Mesendoderm (in vitro differentiated cells): ENCODE measurements around the gene RELT.

Experiments
- DNase-seq: peaks from one replicate; pipeline ENCODE4 v3.0.0; 2013
- H2AK5ac ChIP-seq: 2 replicates; pipeline ENCODE4 v1.6.1; 2013; ENCODE audit warnings: low read length, inconsistent platforms
- H2BK120ac ChIP-seq: 2 replicates; pipeline ENCODE4 v1.6.1; 2013; ENCODE audit warnings: low read depth, mild to moderate bottlenecking, low read length, moderate library complexity, mixed read lengths
- H2BK15ac ChIP-seq: replicated peaks from 2 replicates; pipeline ENCODE4 v1.6.1; 2013; ENCODE audit warnings: low read depth, mild to moderate bottlenecking, moderate library complexity
- H2BK5ac ChIP-seq: 2 replicates; pipeline ENCODE4 v1.6.1; 2013; ENCODE audit warnings: low read length, inconsistent platforms
- H3K18ac ChIP-seq: 2 replicates; pipeline ENCODE4 v1.6.1; 2013; ENCODE audit warnings: mild to moderate bottlenecking, low read length, mixed read lengths
- H3K23ac ChIP-seq: one replicate; pipeline ENCODE4 v1.6.1; 2013; ENCODE audit warnings: low read length
- H3K27ac ChIP-seq: 2 replicates; pipeline ENCODE4 v1.5.1; 2013; ENCODE audit warnings: low read depth, mild to moderate bottlenecking, inconsistent platforms, low read length, moderate library complexity
- H3K27me3 ChIP-seq: 2 replicates; pipeline ENCODE4 v1.6.1; 2013; ENCODE audit warnings: low read length, control low read depth, mild to moderate bottlenecking, inconsistent platforms; ENCODE audit not compliant: insufficient read depth, poor library complexity
- H3K36me3 ChIP-seq: 2 replicates; pipeline ENCODE4 v1.6.1; 2013; ENCODE audit warnings: low read length, inconsistent platforms; ENCODE audit not compliant: control insufficient read depth, insufficient read depth
- H3K4ac ChIP-seq: one replicate; pipeline ENCODE4 v1.6.1; 2013; ENCODE audit warnings: low read depth, mild to moderate bottlenecking, low read length, moderate library complexity
- H3K4me1 ChIP-seq: 2 replicates; pipeline ENCODE4 v1.6.1; 2013; ENCODE audit warnings: low read depth, low read length, inconsistent platforms; ENCODE audit not compliant: control insufficient read depth
- H3K4me2 ChIP-seq: 2 replicates; pipeline ENCODE4 v1.6.1; 2013; ENCODE audit warnings: low read length
- H3K4me3 ChIP-seq: 2 replicates; pipeline ENCODE4 v1.5.1; 2013; ENCODE audit warnings: mild to moderate bottlenecking, low read length
- H3K56ac ChIP-seq: one replicate; pipeline ENCODE4 v1.6.1; 2013; ENCODE audit warnings: low read length
- H3K79me1 ChIP-seq: 2 replicates; pipeline ENCODE4 v1.6.1; 2013; ENCODE audit warnings: low read length, inconsistent platforms
- H3K79me2 ChIP-seq: 2 replicates; pipeline ENCODE4 v1.6.1; 2013; ENCODE audit warnings: mild to moderate bottlenecking, low read length; ENCODE audit not compliant: control insufficient read depth, insufficient read depth
- H3K9ac ChIP-seq: 2 replicates; pipeline ENCODE4 v1.6.1; 2013; ENCODE audit warnings: low read length, inconsistent platforms
- H4K5ac ChIP-seq: one replicate; pipeline ENCODE4 v1.6.1; 2013; ENCODE audit warnings: low read length
- H4K8ac ChIP-seq: one replicate; pipeline ENCODE4 v1.6.1; 2013; ENCODE audit warnings: low read depth, mild to moderate bottlenecking, control low read depth, low read length, moderate library complexity
- WGBS: extraction: QIAGEN DNeasy Blood & Tissue Kit; methylation state at CpG from one replicate; pipeline ENCODE4 v1.1.7; 2013; ENCODE audit warnings: low lambda C conversion rate, missing lambda C conversion rate; ENCODE audit not compliant: insufficient coverage; ENCODE audit errors: extremely low coverage; 5-methylcytosine and 5-hydroxymethylcytosine counted together

RELT gene

DNA sequence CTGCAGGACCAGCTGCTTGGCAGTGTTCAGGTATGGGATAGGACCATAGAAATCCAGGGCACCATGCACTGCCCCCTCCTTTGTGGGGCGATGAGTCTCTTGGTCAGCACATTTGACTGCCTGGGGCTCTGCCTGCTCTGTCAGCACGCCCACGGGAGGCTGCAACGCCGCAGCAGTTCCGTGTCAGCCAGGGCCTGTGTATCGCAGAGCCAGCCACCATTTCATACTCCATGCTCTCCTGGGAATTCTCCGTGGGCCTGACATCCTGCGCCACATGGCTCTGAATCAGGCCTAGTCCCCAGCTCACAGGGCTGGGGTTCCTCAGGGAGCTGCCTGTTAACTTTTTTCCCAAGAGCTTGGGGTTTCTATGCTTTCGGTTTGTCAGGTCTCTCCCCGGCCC is 16.9 kb upstream of the RELT start:
- no peaks in the 10 kb centered on the region for H3K36me3 ChIP-seq
- WGBS: no CpG with 5 or more reads among the region's 11 CpGs

GRCh38 chr11:73359930-73360742 is 16.1 kb upstream of the RELT start:
- H3K4ac ChIP-seq: no peak overlapping the region
- H2AK5ac ChIP-seq: no peak overlapping the region
- no peaks in the 10 kb centered on the region for H3K79me1 ChIP-seq
- H3K9ac ChIP-seq: no peak overlapping the region
- no peak overlapping the region for H3K27ac ChIP-seq
- no peak overlapping the region for H3K56ac ChIP-seq
- peak; percentile 75 for DNase-seq
- H2BK15ac ChIP-seq: no peak overlapping the region
- H2BK120ac ChIP-seq: no peak overlapping the region
- no peak overlapping the region for H4K8ac ChIP-seq
- no peak overlapping the region for H3K18ac ChIP-seq
- H3K36me3 ChIP-seq: no peaks in the 10 kb centered on the region
- no peaks in the 10 kb centered on the region for H3K4me1 ChIP-seq
- no CpG with 5 or more reads among the region's 19 CpGs for WGBS
- no peak overlapping the region for H3K23ac ChIP-seq
- no peak overlapping the region for H3K4me3 ChIP-seq
- H4K5ac ChIP-seq: no peak overlapping the region
- no peak overlapping the region for H2BK5ac ChIP-seq
- H3K79me2 ChIP-seq: no peaks in the 10 kb centered on the region
- H3K4me2 ChIP-seq: no peak overlapping the region
- H3K27me3 ChIP-seq: no peaks in the 10 kb centered on the region

More for the DNA sequence above, 16.9 kb upstream of the RELT start:
- no peak overlapping the region for H2BK5ac ChIP-seq
- H3K79me1 ChIP-seq: no peaks in the 10 kb centered on the region
- no peak for DNase-seq
- H4K5ac ChIP-seq: no peak overlapping the region
- no peak overlapping the region for H3K4ac ChIP-seq
- H3K4me3 ChIP-seq: no peak overlapping the region
- no peak overlapping the region for H4K8ac ChIP-seq
- no peak overlapping the region for H2AK5ac ChIP-seq
- no peak overlapping the region for H2BK15ac ChIP-seq
- no peak overlapping the region for H3K4me2 ChIP-seq
- H3K27me3 ChIP-seq: no peaks in the 10 kb centered on the region
- H3K27ac ChIP-seq: no peak overlapping the region
- no peak overlapping the region for H3K18ac ChIP-seq
- H3K79me2 ChIP-seq: no peaks in the 10 kb centered on the region
- H3K56ac ChIP-seq: no peak overlapping the region
- no peak overlapping the region for H3K23ac ChIP-seq
- no peak overlapping the region for H3K9ac ChIP-seq
- no peaks in the 10 kb centered on the region for H3K4me1 ChIP-seq
- H2BK120ac ChIP-seq: no peak overlapping the region

DNA sequence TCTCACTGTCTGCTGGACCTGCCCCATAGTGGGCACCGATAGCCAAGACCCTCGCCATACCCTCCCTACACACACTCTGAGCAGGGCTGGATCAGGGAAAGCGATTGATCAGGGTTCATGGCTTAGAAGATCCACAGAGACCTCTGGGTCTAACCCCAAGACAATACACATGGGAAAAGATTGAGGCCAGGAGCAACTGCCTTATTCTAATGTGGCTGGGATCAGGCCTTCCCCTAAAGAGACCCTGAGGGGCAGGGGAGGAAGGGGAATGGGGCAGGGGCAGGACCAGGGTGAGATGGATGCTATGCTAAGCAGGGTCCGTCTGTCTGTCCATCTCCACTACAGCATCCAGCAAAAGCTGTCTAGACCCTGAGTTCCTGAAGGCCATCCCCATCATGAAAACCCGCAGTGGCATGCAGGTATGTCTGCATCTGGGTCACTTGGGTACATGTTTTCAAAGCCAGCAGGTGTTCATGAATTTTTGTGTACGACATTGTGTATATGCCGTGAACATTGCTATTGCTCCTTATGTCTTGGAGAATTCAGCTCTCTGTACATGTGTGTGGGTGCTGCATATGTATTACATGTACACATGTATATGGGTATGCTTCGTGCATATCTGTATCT is 15.3 kb upstream of the RELT start:
- H4K8ac ChIP-seq: no peak overlapping the region
- H3K18ac ChIP-seq: no peak overlapping the region
- no peak overlapping the region for H3K4me2 ChIP-seq
- no peak for DNase-seq
- no peak overlapping the region for H3K56ac ChIP-seq
- no peak overlapping the region for H2BK15ac ChIP-seq
- no peak overlapping the region for H3K4ac ChIP-seq
- H3K4me3 ChIP-seq: no peak overlapping the region
- H3K79me2 ChIP-seq: no peaks in the 10 kb centered on the region
- H3K36me3 ChIP-seq: no peaks in the 10 kb centered on the region
- H3K4me1 ChIP-seq: no peaks in the 10 kb centered on the region
- no peaks in the 10 kb centered on the region for H3K79me1 ChIP-seq
- H3K27me3 ChIP-seq: no peaks in the 10 kb centered on the region
- no peak overlapping the region for H3K27ac ChIP-seq
- H2AK5ac ChIP-seq: no peak overlapping the region
- no peak overlapping the region for H2BK5ac ChIP-seq
- no peak overlapping the region for H4K5ac ChIP-seq
- H3K23ac ChIP-seq: no peak overlapping the region
- WGBS: no CpG with 5 or more reads among the region's 8 CpGs
- no peak overlapping the region for H2BK120ac ChIP-seq
- no peak overlapping the region for H3K9ac ChIP-seq

GRCh38 chr11:73361953-73362776 is 14.0 kb upstream of the RELT start:
- Histone ChIP-seq H3K79me1 (no peaks in the 10 kb centered on the region), H2BK15ac (no peak overlapping the region), H3K4me3 (no peak overlapping the region), H4K5ac (no peak overlapping the region), H3K56ac (peak overlapping the region; percentile 79), H4K8ac (no peak overlapping the region), H3K27me3 (no peaks in the 10 kb centered on the region), H2BK5ac (no peak overlapping the region), H2BK120ac (no peak overlapping the region), H2AK5ac (no peak overlapping the region), H3K18ac (no peak overlapping the region), H3K23ac (no peak overlapping the region), H3K79me2 (no peaks in the 10 kb centered on the region), H3K36me3 (no peaks in the 10 kb centered on the region), H3K4me2 (peak overlapping the region; percentile 69), H3K4ac (no peak overlapping the region), H3K9ac (peak overlapping the region; percentile 56), H3K4me1 (no peaks in the 10 kb centered on the region), H3K27ac (no peak overlapping the region)
- peak; percentile 92 for DNase-seq
- WGBS: no CpG with 5 or more reads among the region's 70 CpGs

- H3K9ac ChIP-seq: no peak overlapping the region
- no peaks in the 10 kb centered on the region for H3K4me1 ChIP-seq
- H2AK5ac ChIP-seq: no peak overlapping the region
- no peak overlapping the region for H3K4me3 ChIP-seq
- no peak overlapping the region for H2BK15ac ChIP-seq
- no peak overlapping the region for H3K18ac ChIP-seq
- no peak overlapping the region for H3K27ac ChIP-seq
- H3K4ac ChIP-seq: no peak overlapping the region
- H4K5ac ChIP-seq: no peak overlapping the region
- H2BK5ac ChIP-seq: no peak overlapping the region
- H3K36me3 ChIP-seq: no peaks in the 10 kb centered on the region
- H3K4me2 ChIP-seq: no peak overlapping the region
- H3K27me3 ChIP-seq: no peaks in the 10 kb centered on the region
- no peaks in the 10 kb centered on the region for H3K79me1 ChIP-seq
- no CpG with 5 or more reads among the region's 9 CpGs for WGBS
- H3K23ac ChIP-seq: no peak overlapping the region
- DNase-seq: no peak
- no peak overlapping the region for H2BK120ac ChIP-seq
- no peaks in the 10 kb centered on the region for H3K79me2 ChIP-seq
- H4K8ac ChIP-seq: no peak overlapping the region
- H3K56ac ChIP-seq: no peak overlapping the region
Measured at GRCh38 chr11:73363147-73363546, 13.1 kb upstream of the RELT start.
